ENCODE data around the gene RIPPLY3. TPM values are rescaled to one million over a fixed set of nuclear protein-coding genes. Genes with fewer than 3 reads are reported as not detected.
A peak's percentile ranks its signal among the peaks of the same experiment; 100 is the strongest.

The RIPPLY3 gene
- total and polyA plus RNA-seq, 2 of the 13 experiments (the other 11 are each of a cell fraction or from before 2014, with no cell fraction given): 0.09 to 2.9 TPM

DNA sequence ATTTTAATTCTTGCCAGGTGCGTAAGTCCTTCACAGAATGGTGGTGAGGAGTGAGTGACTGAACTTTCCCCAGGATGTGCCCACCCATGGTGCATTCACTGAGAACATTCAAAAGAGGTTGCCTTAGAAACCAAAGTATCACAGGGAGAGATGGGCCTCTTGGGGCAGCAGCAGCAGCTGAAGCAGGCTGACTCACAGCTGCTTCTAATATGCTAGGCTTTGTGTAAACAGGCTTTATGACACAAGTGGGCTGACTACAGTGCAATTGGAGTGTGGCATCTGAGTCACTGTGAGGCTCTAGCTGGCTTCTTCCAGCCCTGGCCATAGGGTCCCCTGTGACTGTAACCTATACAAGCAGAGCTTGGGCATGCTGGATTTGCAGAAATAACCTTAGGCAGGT is 53.8 kb downstream of the RIPPLY3 start (continued):
- TF ChIP-seq ZNF629 (CRISPR knock-in tag; conservative IDR thresholded peaks at IDR 0.05) (no peak), EP300 (IDR thresholded peaks at IDR 0.05; ENCODE audit: low read depth in 2 of 2, low read length in 2 of 2) (peak in 1 of 2 experiments; percentile 37; a peak in 2 of 4 replicates), EP300 (CRISPR knock-in tag; IDR thresholded peaks at IDR 0.05; ENCODE audit: borderline replicate concordance) (no peak), ZNF614 (CRISPR knock-in tag; IDR thresholded peaks at IDR 0.05; ENCODE audit: borderline replicate concordance) (peak; percentile 40; the same call in 1 of the 2 replicates), CCAR2 (optimal IDR thresholded peaks at IDR 0.05; ENCODE audit: low read depth, low read length) (no peak), DPF2 (CRISPR knock-in tag; IDR thresholded peaks at IDR 0.05; ENCODE audit: borderline replicate concordance, low read depth) (peak; percentile 30; the same call in 1 of the 2 replicates), STAG1 (CRISPR knock-in tag; IDR thresholded peaks at IDR 0.05) (0 out of 2 replicates have a peak, but pooled peaks have one; percentile 16), JUN (CRISPR knock-in tag; IDR thresholded peaks at IDR 0.05) (peak; percentile 73; the same call in 1 of the 2 replicates), POLR2AphosphoS2 (IDR thresholded peaks at IDR 0.05; ENCODE audit: low read depth, low read length) (no peak), SP4 (CRISPR knock-in tag; IDR thresholded peaks at IDR 0.05) (no peak), GATAD2A (CRISPR knock-in tag; IDR thresholded peaks at IDR 0.05) (peak; percentile 75), HDAC1 (CRISPR knock-in tag; IDR thresholded peaks at IDR 0.05) (0 out of 2 replicates have a peak, but pooled peaks have one; percentile 29)
- TF ChIP-seq, protein P1, sequence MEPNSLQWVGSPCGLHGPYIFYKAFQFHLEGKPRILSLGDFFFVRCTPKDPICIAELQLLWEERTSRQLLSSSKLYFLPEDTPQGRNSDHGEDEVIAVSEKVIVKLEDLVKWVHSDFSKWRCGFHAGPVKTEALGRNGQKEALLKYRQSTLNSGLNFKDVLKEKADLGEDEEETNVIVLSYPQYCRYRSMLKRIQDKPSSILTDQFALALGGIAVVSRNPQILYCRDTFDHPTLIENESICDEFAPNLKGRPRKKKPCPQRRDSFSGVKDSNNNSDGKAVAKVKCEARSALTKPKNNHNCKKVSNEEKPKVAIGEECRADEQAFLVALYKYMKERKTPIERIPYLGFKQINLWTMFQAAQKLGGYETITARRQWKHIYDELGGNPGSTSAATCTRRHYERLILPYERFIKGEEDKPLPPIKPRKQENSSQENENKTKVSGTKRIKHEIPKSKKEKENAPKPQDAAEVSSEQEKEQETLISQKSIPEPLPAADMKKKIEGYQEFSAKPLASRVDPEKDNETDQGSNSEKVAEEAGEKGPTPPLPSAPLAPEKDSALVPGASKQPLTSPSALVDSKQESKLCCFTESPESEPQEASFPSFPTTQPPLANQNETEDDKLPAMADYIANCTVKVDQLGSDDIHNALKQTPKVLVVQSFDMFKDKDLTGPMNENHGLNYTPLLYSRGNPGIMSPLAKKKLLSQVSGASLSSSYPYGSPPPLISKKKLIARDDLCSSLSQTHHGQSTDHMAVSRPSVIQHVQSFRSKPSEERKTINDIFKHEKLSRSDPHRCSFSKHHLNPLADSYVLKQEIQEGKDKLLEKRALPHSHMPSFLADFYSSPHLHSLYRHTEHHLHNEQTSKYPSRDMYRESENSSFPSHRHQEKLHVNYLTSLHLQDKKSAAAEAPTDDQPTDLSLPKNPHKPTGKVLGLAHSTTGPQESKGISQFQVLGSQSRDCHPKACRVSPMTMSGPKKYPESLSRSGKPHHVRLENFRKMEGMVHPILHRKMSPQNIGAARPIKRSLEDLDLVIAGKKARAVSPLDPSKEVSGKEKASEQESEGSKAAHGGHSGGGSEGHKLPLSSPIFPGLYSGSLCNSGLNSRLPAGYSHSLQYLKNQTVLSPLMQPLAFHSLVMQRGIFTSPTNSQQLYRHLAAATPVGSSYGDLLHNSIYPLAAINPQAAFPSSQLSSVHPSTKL (CRISPR knock-in tag; IDR thresholded peaks at IDR 0.05): peak; percentile 70
- TF ChIP-seq, protein P2, sequence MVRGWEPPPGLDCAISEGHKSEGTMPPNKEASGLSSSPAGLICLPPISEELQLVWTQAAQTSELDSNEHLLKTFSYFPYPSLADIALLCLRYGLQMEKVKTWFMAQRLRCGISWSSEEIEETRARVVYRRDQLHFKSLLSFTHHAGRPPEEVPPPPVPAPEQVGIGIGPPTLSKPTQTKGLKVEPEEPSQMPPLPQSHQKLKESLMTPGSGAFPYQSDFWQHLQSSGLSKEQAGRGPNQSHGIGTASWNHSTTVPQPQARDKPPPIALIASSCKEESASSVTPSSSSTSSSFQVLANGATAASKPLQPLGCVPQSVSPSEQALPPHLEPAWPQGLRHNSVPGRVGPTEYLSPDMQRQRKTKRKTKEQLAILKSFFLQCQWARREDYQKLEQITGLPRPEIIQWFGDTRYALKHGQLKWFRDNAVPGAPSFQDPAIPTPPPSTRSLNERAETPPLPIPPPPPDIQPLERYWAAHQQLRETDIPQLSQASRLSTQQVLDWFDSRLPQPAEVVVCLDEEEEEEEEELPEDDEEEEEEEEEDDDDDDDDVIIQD (CRISPR knock-in tag; IDR thresholded peaks at IDR 0.05; ENCODE audit: low read depth): peak; percentile 90
- TF ChIP-seq, protein P3, sequence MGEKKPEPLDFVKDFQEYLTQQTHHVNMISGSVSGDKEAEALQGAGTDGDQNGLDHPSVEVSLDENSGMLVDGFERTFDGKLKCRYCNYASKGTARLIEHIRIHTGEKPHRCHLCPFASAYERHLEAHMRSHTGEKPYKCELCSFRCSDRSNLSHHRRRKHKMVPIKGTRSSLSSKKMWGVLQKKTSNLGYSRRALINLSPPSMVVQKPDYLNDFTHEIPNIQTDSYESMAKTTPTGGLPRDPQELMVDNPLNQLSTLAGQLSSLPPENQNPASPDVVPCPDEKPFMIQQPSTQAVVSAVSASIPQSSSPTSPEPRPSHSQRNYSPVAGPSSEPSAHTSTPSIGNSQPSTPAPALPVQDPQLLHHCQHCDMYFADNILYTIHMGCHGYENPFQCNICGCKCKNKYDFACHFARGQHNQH (CRISPR knock-in tag; IDR thresholded peaks at IDR 0.05): 0 out of 2 replicates have a peak, but pooled peaks have one; percentile 39
- TF ChIP-seq, protein P4, sequence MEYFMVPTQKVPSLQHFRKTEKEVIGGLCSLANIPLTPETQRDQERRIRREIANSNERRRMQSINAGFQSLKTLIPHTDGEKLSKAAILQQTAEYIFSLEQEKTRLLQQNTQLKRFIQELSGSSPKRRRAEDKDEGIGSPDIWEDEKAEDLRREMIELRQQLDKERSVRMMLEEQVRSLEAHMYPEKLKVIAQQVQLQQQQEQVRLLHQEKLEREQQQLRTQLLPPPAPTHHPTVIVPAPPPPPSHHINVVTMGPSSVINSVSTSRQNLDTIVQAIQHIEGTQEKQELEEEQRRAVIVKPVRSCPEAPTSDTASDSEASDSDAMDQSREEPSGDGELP (IDR thresholded peaks at IDR 0.05; ENCODE audit: borderline replicate concordance, low read depth): peak; percentile 95
- TF ChIP-seq, protein P5, sequence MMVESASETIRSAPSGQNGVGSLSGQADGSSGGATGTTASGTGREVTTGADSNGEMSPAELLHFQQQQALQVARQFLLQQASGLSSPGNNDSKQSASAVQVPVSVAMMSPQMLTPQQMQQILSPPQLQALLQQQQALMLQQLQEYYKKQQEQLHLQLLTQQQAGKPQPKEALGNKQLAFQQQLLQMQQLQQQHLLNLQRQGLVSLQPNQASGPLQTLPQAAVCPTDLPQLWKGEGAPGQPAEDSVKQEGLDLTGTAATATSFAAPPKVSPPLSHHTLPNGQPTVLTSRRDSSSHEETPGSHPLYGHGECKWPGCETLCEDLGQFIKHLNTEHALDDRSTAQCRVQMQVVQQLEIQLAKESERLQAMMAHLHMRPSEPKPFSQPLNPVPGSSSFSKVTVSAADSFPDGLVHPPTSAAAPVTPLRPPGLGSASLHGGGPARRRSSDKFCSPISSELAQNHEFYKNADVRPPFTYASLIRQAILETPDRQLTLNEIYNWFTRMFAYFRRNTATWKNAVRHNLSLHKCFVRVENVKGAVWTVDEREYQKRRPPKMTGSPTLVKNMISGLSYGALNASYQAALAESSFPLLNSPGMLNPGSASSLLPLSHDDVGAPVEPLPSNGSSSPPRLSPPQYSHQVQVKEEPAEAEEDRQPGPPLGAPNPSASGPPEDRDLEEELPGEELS (CRISPR knock-in tag; IDR thresholded peaks at IDR 0.05): peak; percentile 54; the same call in 1 of the 2 replicates
- TF ChIP-seq, protein P6, sequence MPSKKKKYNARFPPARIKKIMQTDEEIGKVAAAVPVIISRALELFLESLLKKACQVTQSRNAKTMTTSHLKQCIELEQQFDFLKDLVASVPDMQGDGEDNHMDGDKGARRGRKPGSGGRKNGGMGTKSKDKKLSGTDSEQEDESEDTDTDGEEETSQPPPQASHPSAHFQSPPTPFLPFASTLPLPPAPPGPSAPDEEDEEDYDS (CRISPR knock-in tag; IDR thresholded peaks at IDR 0.05): peak; percentile 34; the same call in 1 of the 2 replicates

Measured in HepG2 (cell line).